ENCODE results near the gene JSRP1.
A peak's percentile ranks its signal among the peaks of the same experiment; 100 is the strongest.

The JSRP1 gene

GRCh38 chr19:2290441-2291184 lies 34.4 kb upstream of the JSRP1 start:
- WGBS, 2 experiments, result 6 to 7% methylated on average over 82 of the region's 82 CpGs
- Histone ChIP-seq H3K36me3 (ENCODE audit: control insufficient read depth, insufficient read depth, low read length) (no peaks in the 10 kb centered on the region), H3K4me3 (ENCODE audit: insufficient read depth, low read depth, low read length) (peak overlapping the region; percentile 22), H3K4me1 (ENCODE audit: control insufficient read depth, insufficient read depth, low read length) (peaks cover 5% of the 10 kb centered on the region), H3K27ac (ENCODE audit: insufficient read depth, low read depth, low read length, poor library complexity, severe bottlenecking) (no peak overlapping the region), H3K9me3 (ENCODE audit: control insufficient read depth, low read length) (no peaks in the 10 kb centered on the region), H3K27me3 (ENCODE audit: control insufficient read depth, insufficient read depth, low read length, poor library complexity, severe bottlenecking) (peaks cover 99% of the 10 kb centered on the region)

GRCh38 chr19:2289714-2290435 lies 33.7 kb upstream of the JSRP1 start:
- no peaks in the 10 kb centered on the region for H3K9me3 ChIP-seq (ENCODE audit: control insufficient read depth, low read length)
- peaks cover 97% of the 10 kb centered on the region for H3K27me3 ChIP-seq (ENCODE audit: control insufficient read depth, insufficient read depth, low read length, poor library complexity, severe bottlenecking)
- H3K27ac ChIP-seq (ENCODE audit: insufficient read depth, low read depth, low read length, poor library complexity, severe bottlenecking), result no peak overlapping the region
- WGBS, 2 experiments, result 4 to 5% methylated on average over 74 of the region's 74 CpGs
- H3K4me3 ChIP-seq (ENCODE audit: insufficient read depth, low read depth, low read length), result no peak overlapping the region
- H3K4me1 ChIP-seq (ENCODE audit: control insufficient read depth, insufficient read depth, low read length), result peaks cover 5% of the 10 kb centered on the region
- H3K36me3 ChIP-seq (ENCODE audit: control insufficient read depth, insufficient read depth, low read length), result no peaks in the 10 kb centered on the region

GRCh38 chr19:2288818-2289713 lies 32.8 kb upstream of the JSRP1 start:
- 74 to 75% methylated on average over 28 of the region's 28 CpGs for WGBS, 2 experiments
- Histone ChIP-seq H3K9me3 (ENCODE audit: control insufficient read depth, low read length) (no peaks in the 10 kb centered on the region), H3K27me3 (ENCODE audit: control insufficient read depth, insufficient read depth, low read length, poor library complexity, severe bottlenecking) (peaks cover 92% of the 10 kb centered on the region), H3K4me3 (ENCODE audit: insufficient read depth, low read depth, low read length) (no peak overlapping the region), H3K36me3 (ENCODE audit: control insufficient read depth, insufficient read depth, low read length) (no peaks in the 10 kb centered on the region), H3K27ac (ENCODE audit: insufficient read depth, low read depth, low read length, poor library complexity, severe bottlenecking) (no peak overlapping the region), H3K4me1 (ENCODE audit: control insufficient read depth, insufficient read depth, low read length) (peaks cover 5% of the 10 kb centered on the region)

GRCh38 chr19:2288338-2288817 lies 32.2 kb upstream of the JSRP1 start:
- Histone ChIP-seq H3K4me1 (ENCODE audit: control insufficient read depth, insufficient read depth, low read length) (peaks cover 5% of the 10 kb centered on the region), H3K36me3 (ENCODE audit: control insufficient read depth, insufficient read depth, low read length) (no peaks in the 10 kb centered on the region), H3K9me3 (ENCODE audit: control insufficient read depth, low read length) (no peaks in the 10 kb centered on the region), H3K27me3 (ENCODE audit: control insufficient read depth, insufficient read depth, low read length, poor library complexity, severe bottlenecking) (peaks cover 86% of the 10 kb centered on the region), H3K4me3 (ENCODE audit: insufficient read depth, low read depth, low read length) (no peak overlapping the region), H3K27ac (ENCODE audit: insufficient read depth, low read depth, low read length, poor library complexity, severe bottlenecking) (no peak overlapping the region)
- 89 to 91% methylated on average over 17 of the region's 17 CpGs for WGBS, 2 experiments

DNA sequence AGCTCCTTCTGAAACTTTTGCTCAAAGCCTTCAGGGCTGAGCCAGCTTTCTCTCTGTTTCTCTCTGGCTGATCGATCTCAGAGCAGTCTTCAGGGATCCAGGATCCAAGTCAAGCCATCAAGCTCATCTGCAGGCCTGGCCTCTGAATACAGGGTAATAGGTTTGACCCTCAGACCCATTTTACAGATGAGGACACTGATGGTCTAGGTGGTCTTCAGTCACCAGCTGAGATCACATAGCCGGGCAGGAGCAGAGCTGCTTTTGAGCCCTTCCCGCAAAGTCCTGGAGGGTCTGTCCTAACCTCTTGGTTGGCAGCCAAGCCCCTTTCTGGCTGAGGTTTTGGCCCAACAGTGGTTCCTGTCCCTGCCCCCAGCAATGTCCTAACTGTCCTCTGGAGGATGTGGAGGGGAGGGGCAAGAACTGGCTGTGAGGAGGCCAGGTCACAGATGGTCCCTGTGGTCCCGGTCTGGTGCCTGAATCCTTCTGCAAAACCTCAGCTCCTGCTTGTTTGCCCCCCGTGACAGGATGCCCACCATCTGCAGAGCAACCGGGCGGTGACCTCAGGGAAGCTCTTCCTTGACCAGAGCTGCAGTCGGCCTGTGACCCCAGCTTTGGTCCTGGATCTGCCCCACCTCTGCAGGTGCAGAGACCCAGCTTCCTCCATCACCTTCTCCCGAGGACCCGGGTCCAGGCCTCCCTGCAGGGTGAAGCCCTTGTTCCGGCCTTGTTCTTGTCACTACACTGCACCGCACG lies 31.5 kb upstream of the JSRP1 start:
- WGBS, 2 experiments, result 86 to 88% methylated on average over 13 of the region's 13 CpGs
- H3K4me3 ChIP-seq (ENCODE audit: insufficient read depth, low read depth, low read length), result no peak overlapping the region

DNA sequence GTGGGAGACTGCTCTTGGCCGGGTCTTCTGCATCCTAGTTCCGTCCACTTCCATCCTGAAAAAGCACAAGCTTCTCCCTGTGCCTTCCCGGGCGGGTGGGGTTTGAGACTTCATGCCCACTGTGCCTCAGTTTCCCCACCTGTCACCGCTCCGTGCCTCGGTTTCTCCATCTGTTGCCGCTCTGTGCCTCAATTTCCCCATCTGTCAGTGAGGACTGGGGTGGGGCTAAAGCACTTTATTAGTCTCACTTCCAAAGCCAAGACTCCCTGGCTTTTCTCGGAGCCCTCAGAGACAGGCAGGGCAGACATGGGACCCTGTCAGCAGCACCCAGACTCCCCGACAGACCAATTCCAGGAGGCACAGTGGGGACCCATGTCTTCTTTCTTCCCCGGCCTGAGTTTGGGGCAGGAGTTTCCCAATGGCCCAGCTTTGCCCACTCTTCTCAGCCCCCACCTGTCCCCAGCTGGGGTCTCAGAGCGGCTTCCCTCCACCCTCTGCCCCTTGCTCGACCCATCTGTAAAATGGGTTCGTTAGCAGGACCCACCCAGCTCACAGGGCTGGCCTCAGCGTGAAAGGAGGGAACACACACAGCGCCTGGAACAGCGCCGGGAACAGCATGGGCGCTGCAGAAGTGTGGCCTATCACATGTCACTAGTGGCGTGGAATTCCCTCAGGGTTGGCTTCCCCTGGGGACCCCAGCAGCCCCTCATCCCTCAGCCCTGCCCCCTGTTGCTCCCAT lies 30.4 kb upstream of the JSRP1 start:
- Histone ChIP-seq H3K27ac (ENCODE audit: insufficient read depth, low read depth, low read length, poor library complexity, severe bottlenecking) (no peak overlapping the region), H3K4me3 (ENCODE audit: insufficient read depth, low read depth, low read length) (no peak overlapping the region), H3K27me3 (ENCODE audit: control insufficient read depth, insufficient read depth, low read length, poor library complexity, severe bottlenecking) (peaks cover 86% of the 10 kb centered on the region), H3K4me1 (ENCODE audit: control insufficient read depth, insufficient read depth, low read length) (peaks cover 15% of the 10 kb centered on the region), H3K9me3 (ENCODE audit: control insufficient read depth, low read length) (no peaks in the 10 kb centered on the region), H3K36me3 (ENCODE audit: control insufficient read depth, insufficient read depth, low read length) (no peaks in the 10 kb centered on the region)
- 88 to 89% methylated on average over 20 of the region's 20 CpGs for WGBS, 2 experiments

More for the DNA sequence above, 31.5 kb upstream of the JSRP1 start:
- H3K9me3 ChIP-seq (ENCODE audit: control insufficient read depth, low read length), result no peaks in the 10 kb centered on the region
- H3K4me1 ChIP-seq (ENCODE audit: control insufficient read depth, insufficient read depth, low read length), result peaks cover 5% of the 10 kb centered on the region
- H3K36me3 ChIP-seq (ENCODE audit: control insufficient read depth, insufficient read depth, low read length), result no peaks in the 10 kb centered on the region
- peaks cover 86% of the 10 kb centered on the region for H3K27me3 ChIP-seq (ENCODE audit: control insufficient read depth, insufficient read depth, low read length, poor library complexity, severe bottlenecking)
- H3K27ac ChIP-seq (ENCODE audit: insufficient read depth, low read depth, low read length, poor library complexity, severe bottlenecking), result no peak overlapping the region

- no peak overlapping the region for H3K4me3 ChIP-seq (ENCODE audit: insufficient read depth, low read depth, low read length)
- H3K27ac ChIP-seq (ENCODE audit: insufficient read depth, low read depth, low read length, poor library complexity, severe bottlenecking), result no peak overlapping the region
- 90 to 93% methylated on average over 8 of the region's 8 CpGs for WGBS, 2 experiments
- H3K36me3 ChIP-seq (ENCODE audit: control insufficient read depth, insufficient read depth, low read length), result no peaks in the 10 kb centered on the region
- H3K9me3 ChIP-seq (ENCODE audit: control insufficient read depth, low read length), result no peaks in the 10 kb centered on the region
- peaks cover 10% of the 10 kb centered on the region for H3K4me1 ChIP-seq (ENCODE audit: control insufficient read depth, insufficient read depth, low read length)
- H3K27me3 ChIP-seq (ENCODE audit: control insufficient read depth, insufficient read depth, low read length, poor library complexity, severe bottlenecking), result peaks cover 61% of the 10 kb centered on the region
Measured at GRCh38 chr19:2283835-2284507, 27.8 kb upstream of the JSRP1 start.

DNA sequence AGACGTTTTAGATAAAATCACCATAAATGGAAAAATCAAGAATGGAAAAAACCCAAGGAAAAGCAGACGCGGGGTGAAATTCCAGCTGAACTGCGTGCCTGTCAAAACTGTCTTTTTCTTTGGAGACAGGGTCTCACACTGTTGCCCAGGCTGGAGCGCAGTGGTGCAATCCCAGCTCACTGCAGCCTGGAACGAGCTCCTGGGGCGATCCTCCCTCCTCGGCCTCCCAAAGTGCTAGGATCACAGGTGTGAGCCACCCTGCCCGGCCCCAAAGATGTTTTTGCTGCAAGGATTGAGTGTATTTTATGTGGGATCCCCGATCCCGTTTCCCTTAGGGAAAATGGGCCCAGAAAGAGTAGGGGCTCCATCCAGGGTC lies 26.6 kb upstream of the JSRP1 start:
- 63 to 64% methylated on average over 11 of the region's 11 CpGs for WGBS, 2 experiments

More for the DNA sequence above, 26.6 kb upstream of the JSRP1 start:
- H3K4me1 ChIP-seq (ENCODE audit: control insufficient read depth, insufficient read depth, low read length), result peaks cover 10% of the 10 kb centered on the region
- no peaks in the 10 kb centered on the region for H3K9me3 ChIP-seq (ENCODE audit: control insufficient read depth, low read length)
- H3K27me3 ChIP-seq (ENCODE audit: control insufficient read depth, insufficient read depth, low read length, poor library complexity, severe bottlenecking), result peaks cover 50% of the 10 kb centered on the region
- H3K4me3 ChIP-seq (ENCODE audit: insufficient read depth, low read depth, low read length), result no peak overlapping the region
- H3K36me3 ChIP-seq (ENCODE audit: control insufficient read depth, insufficient read depth, low read length), result no peaks in the 10 kb centered on the region
- H3K27ac ChIP-seq (ENCODE audit: insufficient read depth, low read depth, low read length, poor library complexity, severe bottlenecking), result no peak overlapping the region

Data from ectodermal cell (in vitro differentiated cells).